Transverse colon (tissue), 4 donors: ENCODE data around the gene ANTXR2.

ENCODE experiments used
- POLR2A ChIP-seq: fragments of 450-650 bp; IDR thresholded peaks from one replicate; pipeline ENCODE4 v1.6.1; 2016; ENCODE audit warnings: antibody characterized with exemption, mild to moderate bottlenecking, moderate library complexity
- POLR2AphosphoS5 ChIP-seq, 3 donors: sonication (generic); formaldehyde crosslinking; IDR thresholded peaks; one replicate each; pipeline ENCODE4 v1.6.1; 2016; ENCODE audit warnings: antibody characterized with exemption in 3 of 3
- TF ChIP-seq, protein P1 (sequence below), 5 experiments: fragments of 200-600 bp in 3 of 5; fragments of 450-650 bp in 2 of 5; sonication (generic) in 3 of 5; IDR thresholded peaks; 1 replicate in 2 of 5; 2 replicates in 3 of 5; pipeline ENCODE4 v1.5.1; 2016 to 2017; ENCODE audit warnings: antibody characterized with exemption in 5 of 5, inconsistent platforms in 3 of 5, mild to moderate bottlenecking in 2 of 5, moderate library complexity in 1 of 5

DNA sequence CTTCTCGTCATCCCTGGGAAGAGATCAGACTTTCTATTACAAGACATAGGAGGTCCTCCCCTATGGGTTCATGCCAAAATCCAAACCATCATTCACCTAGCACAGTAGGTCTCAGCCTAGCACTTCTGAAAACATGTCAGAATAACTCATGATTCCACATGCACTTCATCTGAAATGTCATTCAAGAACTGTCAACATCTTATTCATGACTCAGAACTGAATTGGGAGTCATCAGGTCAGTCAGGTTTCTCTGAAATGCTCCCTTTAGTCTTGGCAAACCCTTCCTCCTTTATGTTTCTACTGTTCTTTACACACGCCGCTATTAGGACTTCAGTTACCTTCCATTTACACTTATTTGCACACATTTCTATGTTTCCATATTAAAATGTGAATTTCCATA, 67.2 kb downstream of the ANTXR2 start:
- TF ChIP-seq, protein P1, sequence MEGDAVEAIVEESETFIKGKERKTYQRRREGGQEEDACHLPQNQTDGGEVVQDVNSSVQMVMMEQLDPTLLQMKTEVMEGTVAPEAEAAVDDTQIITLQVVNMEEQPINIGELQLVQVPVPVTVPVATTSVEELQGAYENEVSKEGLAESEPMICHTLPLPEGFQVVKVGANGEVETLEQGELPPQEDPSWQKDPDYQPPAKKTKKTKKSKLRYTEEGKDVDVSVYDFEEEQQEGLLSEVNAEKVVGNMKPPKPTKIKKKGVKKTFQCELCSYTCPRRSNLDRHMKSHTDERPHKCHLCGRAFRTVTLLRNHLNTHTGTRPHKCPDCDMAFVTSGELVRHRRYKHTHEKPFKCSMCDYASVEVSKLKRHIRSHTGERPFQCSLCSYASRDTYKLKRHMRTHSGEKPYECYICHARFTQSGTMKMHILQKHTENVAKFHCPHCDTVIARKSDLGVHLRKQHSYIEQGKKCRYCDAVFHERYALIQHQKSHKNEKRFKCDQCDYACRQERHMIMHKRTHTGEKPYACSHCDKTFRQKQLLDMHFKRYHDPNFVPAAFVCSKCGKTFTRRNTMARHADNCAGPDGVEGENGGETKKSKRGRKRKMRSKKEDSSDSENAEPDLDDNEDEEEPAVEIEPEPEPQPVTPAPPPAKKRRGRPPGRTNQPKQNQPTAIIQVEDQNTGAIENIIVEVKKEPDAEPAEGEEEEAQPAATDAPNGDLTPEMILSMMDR (IDR thresholded peaks at IDR 0.05), result no peak
- TF ChIP-seq POLR2A (no peak), POLR2AphosphoS5 (IDR thresholded peaks at IDR 0.05) (no peak)
